GM12891 (cell line): ENCODE measurements around the gene PSKH1.
"Not testable (repeated sequence)": the region's sequence is repeated elsewhere in the genome, so short reads cannot be mapped to it uniquely, and the experiment has no call there.

Experiments
- PAX5 ChIP-seq: IDR thresholded peaks from 2 replicates; pipeline ENCODE4 v1.6.1; 2011; ENCODE audit warnings: low read length, moderate library complexity, mild to moderate bottlenecking; ENCODE audit not compliant: insufficient read depth, severe bottlenecking
- POLR2A ChIP-seq: IDR thresholded peaks from 2 replicates; pipeline ENCODE4 v1.6.1; 2011; ENCODE audit warnings: low read depth, low read length, control low read depth
- POLR2AphosphoS5 ChIP-seq: IDR thresholded peaks from 2 replicates; pipeline ENCODE4 v1.6.1; 2011; ENCODE audit warnings: low read depth, low read length, control low read depth
- TAF1 ChIP-seq: IDR thresholded peaks from 2 replicates; pipeline ENCODE4 v1.6.1; 2011; ENCODE audit warnings: low read depth, low read length, control low read depth

GRCh38 chr16:67864044-67864443 is 29.0 kb upstream of the PSKH1 start:
- TF ChIP-seq POLR2A, POLR2AphosphoS5, TAF1, PAX5: not testable (repeated sequence)
